ENCODE results near the gene SUN1.

Gene SUN1

GRCh38 chr7:879706-880105 lies 47.4 kb downstream of the SUN1 start:
- no peak for DNase-seq

DNA sequence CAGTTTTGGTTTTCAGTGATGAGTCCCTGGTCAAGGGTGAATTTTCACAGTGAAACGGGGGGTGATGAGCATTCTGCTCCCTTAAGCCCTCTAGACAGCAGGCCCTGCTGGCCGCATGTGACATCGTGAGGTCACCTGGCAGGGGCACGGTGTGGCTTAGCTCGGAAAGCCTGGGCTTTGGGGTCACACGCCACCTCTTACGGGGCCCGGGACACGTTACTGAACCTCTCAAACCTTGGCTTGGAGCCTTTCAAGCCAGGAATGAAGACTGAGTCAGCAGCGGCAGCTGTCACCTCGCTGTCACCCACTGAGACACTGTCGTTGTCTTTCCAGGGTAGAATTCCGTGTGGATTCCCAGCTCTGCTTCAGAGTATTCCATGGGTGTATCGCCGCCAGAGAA lies 48.2 kb downstream of the SUN1 start:
- DNase-seq, result peak; percentile 30

DNA sequence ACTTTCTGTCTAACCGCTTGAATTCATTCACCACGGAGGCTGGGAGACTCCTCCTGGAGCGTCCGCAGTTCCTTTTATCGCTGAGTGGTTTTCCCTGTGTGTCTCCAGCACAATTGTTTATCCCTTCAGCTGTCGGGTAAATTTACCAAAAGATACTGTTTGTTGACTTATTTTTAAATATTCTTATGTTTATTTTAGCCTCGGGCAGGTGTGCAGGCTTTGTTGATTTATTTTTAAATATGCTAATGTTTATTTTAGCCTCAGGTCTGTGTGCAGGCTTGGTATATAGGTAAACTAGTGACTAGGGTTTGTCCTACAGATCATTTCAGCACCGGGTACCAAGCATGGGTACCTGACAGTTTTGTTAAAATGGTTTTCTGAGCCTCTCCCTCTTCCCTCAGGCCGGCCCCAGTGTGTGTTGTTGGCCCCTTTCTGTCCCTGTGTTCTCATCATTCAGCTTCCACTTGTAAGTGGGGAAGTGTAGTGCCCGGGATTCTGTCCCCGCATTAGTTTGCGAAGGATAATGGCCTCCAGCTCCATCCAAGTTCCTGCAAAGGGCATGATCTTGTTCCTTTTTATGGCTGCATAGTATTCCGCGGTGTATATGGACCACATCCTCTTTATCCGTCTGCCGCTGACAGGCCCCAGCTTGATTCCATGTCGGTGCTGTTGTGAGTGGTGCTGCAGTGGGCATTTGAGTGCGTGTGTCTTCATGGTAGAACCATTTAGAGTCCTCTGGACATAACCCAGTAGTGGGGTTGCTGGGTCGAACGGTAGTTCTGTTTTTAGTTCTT lies 49.4 kb downstream of the SUN1 start:
- DNase-seq, result peak; percentile 68

DNA sequence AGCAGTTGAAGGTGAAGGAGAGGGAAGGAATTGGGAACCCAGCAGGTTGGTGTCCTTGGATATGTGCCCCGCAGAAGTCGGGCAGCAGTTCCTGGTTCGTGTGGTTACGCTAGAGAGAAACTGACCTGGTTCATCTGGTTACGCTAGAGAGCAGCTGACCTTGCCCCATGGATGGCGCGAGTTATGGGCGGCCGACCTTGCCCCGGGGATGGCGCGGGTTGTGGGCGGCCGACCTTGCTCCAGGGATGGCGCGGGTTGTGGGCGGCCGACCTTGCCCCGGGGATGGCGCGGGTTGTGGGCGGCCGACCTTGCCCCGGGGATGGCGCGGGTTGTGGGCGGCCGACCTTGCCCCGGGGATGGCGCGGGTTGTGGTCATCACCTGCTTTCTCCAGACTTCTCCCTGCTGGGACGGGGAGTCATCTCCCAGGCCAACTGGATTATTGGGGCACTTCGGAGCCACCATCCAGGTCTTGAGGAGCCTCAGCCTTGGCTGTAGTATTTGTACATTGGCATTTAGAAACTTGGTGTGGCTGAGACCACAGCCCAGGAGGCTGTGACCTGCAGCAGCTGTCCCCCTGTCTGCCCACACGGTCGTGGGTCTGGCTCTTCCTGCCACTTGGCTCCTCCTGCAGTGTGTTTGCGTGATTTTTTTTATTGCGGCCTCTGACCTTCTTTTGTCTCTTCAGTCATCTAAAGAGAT lies 50.2 kb downstream of the SUN1 start:
- no peak for DNase-seq

- DNase-seq, result peak; percentile 47
These were observed 51.1 kb downstream of the SUN1 start for GRCh38 chr7:883055-884021.

DNA sequence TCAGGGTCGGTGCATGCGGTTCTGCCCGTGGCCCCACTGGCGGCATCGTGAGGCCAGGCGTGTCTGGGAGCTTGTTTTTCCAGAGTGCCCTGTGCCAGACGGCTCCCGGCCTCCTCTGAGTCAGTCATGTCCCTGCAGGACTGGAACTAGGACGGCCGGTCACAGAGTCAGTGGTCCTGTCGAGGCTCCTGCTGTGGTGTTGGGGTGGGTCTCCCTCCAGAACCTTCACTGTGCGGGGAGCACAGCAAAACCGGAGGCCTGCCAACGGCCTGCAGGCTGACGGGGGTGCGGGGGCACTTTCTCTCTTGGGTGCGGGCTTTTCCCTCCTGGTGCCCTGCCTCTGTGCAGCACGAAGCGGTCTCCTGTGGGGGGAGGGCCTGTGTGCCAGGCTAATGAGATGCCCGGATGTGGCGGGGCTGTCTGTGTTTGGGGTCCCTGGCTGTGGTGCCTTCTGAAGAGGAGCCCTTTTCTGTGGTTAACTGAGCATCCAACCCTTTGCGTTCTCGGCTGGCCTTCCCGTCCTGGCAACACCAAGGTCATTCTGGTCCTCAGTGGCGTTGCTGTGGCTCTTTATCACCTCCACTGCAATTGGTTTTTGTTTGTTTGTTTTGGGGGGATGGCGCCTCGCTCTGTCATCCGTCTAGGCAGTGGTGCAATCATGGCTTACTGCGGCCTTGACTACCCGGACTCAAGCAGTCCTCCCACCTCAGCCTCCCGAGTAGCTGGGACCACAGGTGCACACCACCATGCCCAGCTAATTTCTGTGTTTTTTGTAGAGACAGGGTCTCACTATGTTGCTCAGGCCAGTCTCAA lies 52.1 kb downstream of the SUN1 start:
- DNase-seq, result no peak

GRCh38 chr7:885261-885892 lies 53.1 kb downstream of the SUN1 start:
- no peak for DNase-seq

DNA sequence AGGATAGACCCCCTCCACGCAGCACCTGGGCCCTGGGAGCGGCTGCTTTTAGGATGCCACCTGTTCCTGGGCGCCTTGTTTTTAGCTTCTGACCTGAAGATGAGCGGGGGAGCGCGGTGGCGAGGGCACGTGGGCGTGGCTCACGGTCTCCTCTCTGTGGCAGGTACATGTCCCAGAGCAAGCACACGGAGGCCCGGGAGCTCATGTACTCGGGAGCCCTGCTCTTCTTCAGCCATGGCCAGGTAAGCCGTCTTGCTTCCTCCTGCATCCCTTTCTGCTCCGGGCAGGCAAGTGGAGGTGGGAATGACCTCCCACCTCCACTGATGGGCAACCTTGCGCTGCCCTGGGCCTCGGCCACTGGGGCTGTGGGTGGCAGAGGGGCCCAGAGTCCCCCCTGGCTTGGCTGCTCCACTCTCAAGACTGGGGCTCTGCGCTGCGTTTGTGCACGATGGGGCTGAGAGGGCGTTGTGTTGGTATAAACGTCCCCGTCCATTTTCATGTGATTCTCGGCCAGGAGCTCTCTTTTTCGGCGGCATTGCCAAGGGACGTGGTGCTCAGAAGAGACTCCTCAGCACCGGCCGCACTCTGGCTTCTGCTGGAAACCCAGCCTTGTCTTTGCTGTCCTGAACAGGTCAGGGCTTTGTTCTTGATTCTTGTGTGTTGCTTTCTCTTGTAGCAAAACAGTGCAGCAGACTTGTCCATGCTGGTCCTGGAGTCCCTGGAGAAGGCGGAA lies 53.8 kb downstream of the SUN1 start:
- no peak for DNase-seq

- no peak for DNase-seq
These were observed 54.6 kb downstream of the SUN1 start for GRCh38 chr7:886626-887487.

DNA sequence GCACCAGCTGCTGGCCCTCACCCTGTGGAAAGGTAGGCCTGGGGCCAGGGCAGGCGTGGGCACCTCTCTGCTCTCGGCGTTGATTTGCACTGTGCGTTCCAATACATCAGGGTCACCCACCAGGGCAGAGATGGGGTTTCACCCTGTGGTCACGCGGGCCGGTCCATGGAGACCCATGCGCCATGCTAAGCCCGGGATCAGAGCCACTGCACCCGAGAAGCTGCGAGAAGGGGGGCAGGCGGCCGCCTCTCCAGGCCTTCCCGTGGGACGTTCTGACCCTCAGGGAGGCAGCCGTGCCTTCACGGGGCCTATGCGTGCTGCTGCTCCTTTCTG lies 55.2 kb downstream of the SUN1 start:
- no peak for DNase-seq

- no peak for DNase-seq
These were observed 56.1 kb downstream of the SUN1 start for GRCh38 chr7:888081-889024.

GRCh38 chr7:889025-889390 lies 56.7 kb downstream of the SUN1 start:
- no peak for DNase-seq

GRCh38 chr7:889391-889790 lies 57.1 kb downstream of the SUN1 start:
- no peak for DNase-seq

DNA sequence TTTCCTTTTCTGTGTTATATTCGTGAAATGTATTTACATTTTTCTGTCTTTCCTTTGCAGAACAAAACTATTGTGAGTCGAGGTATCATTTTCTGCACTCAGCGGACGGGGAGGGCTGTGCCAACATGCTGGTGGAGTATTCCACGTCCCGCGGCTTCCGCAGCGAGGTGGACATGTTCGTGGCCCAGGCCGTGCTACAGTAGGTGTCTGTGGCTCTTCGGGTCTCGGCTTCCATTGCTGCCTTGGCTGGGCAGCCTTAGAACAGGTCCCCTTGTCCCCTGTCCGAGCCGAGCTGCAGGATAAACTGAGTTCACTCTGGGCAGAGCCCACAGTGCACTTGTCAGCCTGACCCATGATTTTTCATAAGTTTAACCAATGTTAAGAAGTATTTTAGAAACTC lies 58.6 kb downstream of the SUN1 start:
- DNase-seq, result no peak

GRCh38 chr7:891291-891690 lies 59.0 kb downstream of the SUN1 start:
- no peak for DNase-seq

- DNase-seq, result no peak
These were observed 59.5 kb downstream of the SUN1 start for GRCh38 chr7:891805-892204.

- no peak for DNase-seq
These were observed 60.6 kb downstream of the SUN1 start for GRCh38 chr7:892648-893593.

DNA sequence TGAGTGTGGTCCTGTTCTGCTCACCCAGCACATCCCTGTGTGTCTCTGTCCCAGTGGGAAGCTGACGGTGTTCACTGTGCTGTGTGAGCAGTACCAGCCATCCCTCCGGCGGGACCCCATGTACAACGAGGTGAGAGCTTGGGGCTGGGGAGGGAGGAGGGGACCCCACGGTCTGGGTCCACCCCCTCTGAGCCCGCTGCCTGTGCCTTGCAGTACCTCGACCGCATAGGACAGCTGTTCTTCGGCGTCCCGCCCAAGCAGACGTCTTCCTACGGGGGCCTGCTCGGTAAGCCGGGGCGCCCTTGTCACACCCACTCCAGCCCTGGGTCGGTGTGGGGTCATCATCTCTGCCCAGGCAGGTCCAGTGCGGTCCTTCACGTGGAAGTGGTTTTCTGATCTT lies 61.4 kb downstream of the SUN1 start:
- DNase-seq, result no peak
